Tibial artery (tissue), 4 donors: ENCODE data around the gene SMIM33.
"Not testable (repeated sequence)": the region's sequence is repeated elsewhere in the genome, so short reads cannot be mapped to it uniquely, and the experiment has no call there.

Experiments
- DNase-seq, 2 donors: peaks; one replicate each; pipeline ENCODE4 v3.0.0-alpha.2; 2019
- H3K27ac ChIP-seq, 2 donors: fragments of 200-600 bp; sonication (generic) in 1 of 2; 1 replicate in 1 of 2; 2 replicates in 1 of 2; pipeline ENCODE4 v1.5.1; 2018 to 2019; ENCODE audit warnings: mild to moderate bottlenecking in 1 of 2
- H3K27me3 ChIP-seq, 2 donors: fragments of 200-600 bp; sonication (generic) in 1 of 2; one replicate each; pipeline versions ENCODE4 v1.5.1 to v1.6.0; 2016 to 2019
- H3K36me3 ChIP-seq, 3 donors: fragments of 200-600 bp; sonication (generic) in 2 of 3; one replicate each; pipeline ENCODE4 v1.5.1; 2016 to 2019; ENCODE audit warnings: mild to moderate bottlenecking in 2 of 3
- H3K4me1 ChIP-seq, 4 donors: fragments of 200-600 bp; sonication (generic) in 2 of 4; 1 replicate in 3 of 4; 2 replicates in 1 of 4; pipeline ENCODE4 v1.5.1; 2016 to 2019
- H3K4me3 ChIP-seq, 2 donors: fragments of 200-600 bp; sonication (generic) in 1 of 2; 1 replicate in 1 of 2; 2 replicates in 1 of 2; pipeline ENCODE4 v1.5.1; 2018 to 2019; ENCODE audit warnings: mild to moderate bottlenecking in 2 of 2
- H3K9me3 ChIP-seq, 3 donors: fragments of 200-600 bp; sonication (generic) in 1 of 3; one replicate each; pipeline ENCODE4 v1.5.1; 2016 to 2019
- CTCF ChIP-seq, 2 experiments: fragments of 200-600 bp in 1 of 2; fragments of 450-650 bp in 1 of 2; IDR thresholded peaks; one replicate each; pipeline ENCODE4 v1.5.1; 2017 to 2019; ENCODE audit warnings: antibody characterized with exemption in 2 of 2, mild to moderate bottlenecking in 1 of 2, moderate library complexity in 1 of 2
- intact Hi-C: fragments of 100-400 bp; cut with DNase I; formaldehyde crosslinking; loops from one replicate; pipeline ENCODE4 v1.15.0; 2023; ENCODE audit warnings: low total_unique reads

SMIM33 gene

GRCh38 chr5:139474890-139475791, 4.3 kb downstream of the SMIM33 start:
- DNase-seq, result peak in 1 of 2 donors; percentile 42
- intact Hi-C loops, result no loop called here
- no peak overlapping the region for H3K27ac ChIP-seq
- H3K9me3 ChIP-seq, result no peaks in the 10 kb centered on the region
- peaks cover 0 to 47% (median 46%) of the 10 kb centered on the region in 3 donors for H3K36me3 ChIP-seq
- H3K4me3 ChIP-seq, result no peak overlapping the region
- no peak for TF ChIP-seq CTCF (IDR thresholded peaks at IDR 0.05)
- H3K27me3 ChIP-seq, result no peaks in the 10 kb centered on the region
- peaks cover 0 to 13% (median 2%) of the 10 kb centered on the region in 4 donors for H3K4me1 ChIP-seq

GRCh38 chr5:139475865-139476617, 5.2 kb downstream of the SMIM33 start:
- no peak for TF ChIP-seq CTCF (IDR thresholded peaks at IDR 0.05)
- no peak overlapping the region for H3K27ac ChIP-seq
- no peak for DNase-seq
- peaks cover 0 to 47% (median 46%) of the 10 kb centered on the region in 3 donors for H3K36me3 ChIP-seq
- no peaks in the 10 kb centered on the region for H3K27me3 ChIP-seq
- peaks cover 0 to 22% (median 9%) of the 10 kb centered on the region in 4 donors for H3K4me1 ChIP-seq
- intact Hi-C loops, result no loop called here
- H3K4me3 ChIP-seq, result no peak overlapping the region
- no peaks in the 10 kb centered on the region for H3K9me3 ChIP-seq

- DNase-seq, H3K4me3 ChIP-seq, intact Hi-C loops, H3K27me3 ChIP-seq, H3K9me3 ChIP-seq: not testable (repeated sequence)
- Histone ChIP-seq H3K36me3 (peaks cover 0 to 47% (median 46%) of the 10 kb centered on the region in 3 donors), H3K4me1 (peaks cover 0 to 44% (median 24%) of the 10 kb centered on the region in 4 donors), H3K27ac (peak overlapping the region; percentile 0 to 39)
These were observed 8.0 kb downstream of the SMIM33 start for GRCh38 chr5:139478657-139479423.

GRCh38 chr5:139479729-139480128, 8.9 kb downstream of the SMIM33 start:
- intact Hi-C loops, DNase-seq, H3K9me3 ChIP-seq, H3K27me3 ChIP-seq, H3K4me3 ChIP-seq: not testable (repeated sequence)
- H3K36me3 ChIP-seq, result peaks cover 0 to 47% (median 46%) of the 10 kb centered on the region in 3 donors
- H3K27ac ChIP-seq, result peak overlapping the region in 1 of 2 donors; percentile 91
- H3K4me1 ChIP-seq, result peaks cover 0 to 45% (median 28%) of the 10 kb centered on the region in 4 donors

GRCh38 chr5:139481122-139481533, 10.3 kb downstream of the SMIM33 start:
- Histone ChIP-seq H3K9me3 (no peaks in the 10 kb centered on the region), H3K27me3 (no peaks in the 10 kb centered on the region), H3K4me1 (peaks cover 0 to 50% (median 31%) of the 10 kb centered on the region in 4 donors), H3K27ac (peak overlapping the region; percentile 91 to 94), H3K36me3 (peaks cover 0 to 33% (median 32%) of the 10 kb centered on the region in 3 donors), H3K4me3 (peak overlapping the region; percentile 54 to 67)
- no peak for TF ChIP-seq CTCF (IDR thresholded peaks at IDR 0.05)
- intact Hi-C loops, result no loop called here
- peak; percentile 56 to 79 for DNase-seq

GRCh38 chr5:139481580-139482049, 10.8 kb downstream of the SMIM33 start:
- TF ChIP-seq CTCF (IDR thresholded peaks at IDR 0.05), result peak; percentile 22 to 25
- Histone ChIP-seq H3K4me3 (peak overlapping the region; percentile 54 to 67), H3K27ac (peak overlapping the region; percentile 91 to 94), H3K27me3 (no peaks in the 10 kb centered on the region), H3K36me3 (peaks cover 0 to 28% (median 28%) of the 10 kb centered on the region in 3 donors), H3K4me1 (peaks cover 0 to 50% (median 31%) of the 10 kb centered on the region in 4 donors), H3K9me3 (no peaks in the 10 kb centered on the region)
- intact Hi-C loops, result no loop called here
- DNase-seq, result peak; percentile 46 to 73
